HL-60 (cell line): Measurements from ENCODE around the gene NEURL1.

ENCODE experiments used
- DNase-seq, 2 experiments: peaks; one replicate each; pipeline ENCODE4 v3.0.0-alpha.2; 2010 to 2020; ENCODE audit warnings: low read depth in 1 of 2, low spot score in 1 of 2
- H3K27ac ChIP-seq: fragments of 250-450 bp; sonication (Bioruptor Pico); replicated peaks from 2 replicates; pipeline ENCODE4 v1.5.1; 2020; ENCODE audit warnings: mild to moderate bottlenecking, moderate library complexity
- H3K27me3 ChIP-seq: fragments of 250-450 bp; sonication (Bioruptor Pico); 2 replicates; pipeline ENCODE4 v1.5.1; 2021; ENCODE audit warnings: mild to moderate bottlenecking, moderate library complexity; ENCODE audit not compliant: insufficient read depth, poor library complexity, severe bottlenecking
- H3K4me3 ChIP-seq: replicated peaks from 2 replicates; pipeline ENCODE4 v1.5.1; 2011; ENCODE audit warnings: mild to moderate bottlenecking, control low read depth, low read length; ENCODE audit not compliant: insufficient read depth
- CTCF ChIP-seq: IDR thresholded peaks from one replicate; pipeline ENCODE4 v1.5.1; 2011; ENCODE audit warnings: low read length, control low read depth, inconsistent platforms; ENCODE audit not compliant: insufficient read depth
- GABPA ChIP-seq: IDR thresholded peaks from 2 replicates; pipeline ENCODE4 v1.6.1; 2012; ENCODE audit warnings: low read depth
- POLR2AphosphoS5 ChIP-seq: IDR thresholded peaks from 2 replicates; pipeline ENCODE4 v1.6.1; 2012; ENCODE audit warnings: low read depth
- REST ChIP-seq: IDR thresholded peaks from 2 replicates; pipeline ENCODE4 v1.6.1; 2012; ENCODE audit warnings: low read depth; ENCODE audit not compliant: insufficient replicate concordance
- SPI1 ChIP-seq: IDR thresholded peaks from 2 replicates; pipeline ENCODE4 v1.6.1; 2012; ENCODE audit warnings: low read depth, mild to moderate bottlenecking, borderline replicate concordance

The NEURL1 gene

GRCh38 chr10:103566536-103566935 is 73.0 kb downstream of the NEURL1 start:
- no peak overlapping the region for H3K27ac ChIP-seq
- no peaks in the 10 kb centered on the region for H3K27me3 ChIP-seq
- no peak for DNase-seq
- H3K4me3 ChIP-seq: no peak overlapping the region
- TF ChIP-seq POLR2AphosphoS5: no peak
- no peak for TF ChIP-seq REST
- no peak for TF ChIP-seq GABPA
- no peak for TF ChIP-seq SPI1
- TF ChIP-seq CTCF: no peak

- H3K4me3 ChIP-seq: no peak overlapping the region
- TF ChIP-seq POLR2AphosphoS5 (no peak), REST (no peak), SPI1 (no peak), GABPA (no peak), CTCF (no peak)
These were observed 75.0 kb downstream of the NEURL1 start for GRCh38 chr10:103568505-103568904.

GRCh38 chr10:103569896-103570295 is 76.4 kb downstream of the NEURL1 start:
- DNase-seq: no peak
- H3K27ac ChIP-seq: no peak overlapping the region
- no peak overlapping the region for H3K4me3 ChIP-seq
- no peak for TF ChIP-seq REST
- TF ChIP-seq GABPA: no peak
- no peak for TF ChIP-seq SPI1
- TF ChIP-seq POLR2AphosphoS5: no peak
- TF ChIP-seq CTCF: no peak
- no peaks in the 10 kb centered on the region for H3K27me3 ChIP-seq

More at GRCh38 chr10:103568505-103568904, 75.0 kb downstream of the NEURL1 start:
- Histone ChIP-seq H3K27ac (no peak overlapping the region), H3K27me3 (no peaks in the 10 kb centered on the region)
- DNase-seq: no peak
